Upper lobe of left lung (tissue), 4 donors: ENCODE measurements around the gene SCP2.

Source experiments
- CTCF ChIP-seq, 6 experiments: fragments of 450-650 bp in 4 of 6; fragments of 200-600 bp in 2 of 6; sonication (generic) in 2 of 6; IDR thresholded peaks; one replicate each; pipeline ENCODE4 v1.5.1; 2016 to 2019; ENCODE audit warnings: antibody characterized with exemption in 6 of 6
- POLR2A ChIP-seq, 4 donors: fragments of 450-650 bp; IDR thresholded peaks; one replicate each; pipeline ENCODE4 v1.5.1; 2016 to 2017; ENCODE audit warnings: antibody characterized with exemption in 4 of 4, mild to moderate bottlenecking in 2 of 4
- POLR2AphosphoS5 ChIP-seq, 2 donors: sonication (generic); formaldehyde crosslinking; IDR thresholded peaks; one replicate each; pipeline ENCODE4 v1.5.1; 2017; ENCODE audit warnings: antibody characterized with exemption in 2 of 2

- TF ChIP-seq CTCF (IDR thresholded peaks at IDR 0.05), result no peak
- TF ChIP-seq POLR2A (IDR thresholded peaks at IDR 0.05), result no peak
- TF ChIP-seq POLR2AphosphoS5 (IDR thresholded peaks at IDR 0.05), result no peak
These were observed 46.8 kb downstream of the SCP2 start for GRCh38 chr1:52973841-52974240.
